ENCODE results near the gene RTKN2.

GRCh38 chr10:62306663-62307062 lies 38.0 kb upstream of the RTKN2 start:
- TF ChIP-seq, protein P1, sequence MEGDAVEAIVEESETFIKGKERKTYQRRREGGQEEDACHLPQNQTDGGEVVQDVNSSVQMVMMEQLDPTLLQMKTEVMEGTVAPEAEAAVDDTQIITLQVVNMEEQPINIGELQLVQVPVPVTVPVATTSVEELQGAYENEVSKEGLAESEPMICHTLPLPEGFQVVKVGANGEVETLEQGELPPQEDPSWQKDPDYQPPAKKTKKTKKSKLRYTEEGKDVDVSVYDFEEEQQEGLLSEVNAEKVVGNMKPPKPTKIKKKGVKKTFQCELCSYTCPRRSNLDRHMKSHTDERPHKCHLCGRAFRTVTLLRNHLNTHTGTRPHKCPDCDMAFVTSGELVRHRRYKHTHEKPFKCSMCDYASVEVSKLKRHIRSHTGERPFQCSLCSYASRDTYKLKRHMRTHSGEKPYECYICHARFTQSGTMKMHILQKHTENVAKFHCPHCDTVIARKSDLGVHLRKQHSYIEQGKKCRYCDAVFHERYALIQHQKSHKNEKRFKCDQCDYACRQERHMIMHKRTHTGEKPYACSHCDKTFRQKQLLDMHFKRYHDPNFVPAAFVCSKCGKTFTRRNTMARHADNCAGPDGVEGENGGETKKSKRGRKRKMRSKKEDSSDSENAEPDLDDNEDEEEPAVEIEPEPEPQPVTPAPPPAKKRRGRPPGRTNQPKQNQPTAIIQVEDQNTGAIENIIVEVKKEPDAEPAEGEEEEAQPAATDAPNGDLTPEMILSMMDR (IDR thresholded peaks at IDR 0.05; ENCODE audit: low read depth, low read length) = no peak
- no peak for TF ChIP-seq EZH2phosphoT487 (IDR thresholded peaks at IDR 0.05; ENCODE audit: low read depth)
